Gastrocnemius medialis (tissue), 4 donors: ENCODE results near the gene NTRK3. TPM values are rescaled to one million over a fixed set of nuclear protein-coding genes. Genes with fewer than 3 reads are reported as not detected.

Source experiments
- ATAC-seq, 2 donors: fragments of 150-250 bp; one replicate each; pipeline ENCODE4 v1.9.1; 2016
- DNase-seq, 2 donors: peaks; one replicate each; pipeline ENCODE4 v3.0.0-alpha.2; 2019
- H3K27ac ChIP-seq, 4 donors: fragments of 200-600 bp; sonication (generic); 1 replicate in 1 of 4; 2 replicates in 3 of 4; pipeline ENCODE4 v1.5.1; 2016 to 2018; ENCODE audit warnings: mild to moderate bottlenecking in 2 of 4, moderate library complexity in 1 of 4
- H3K27me3 ChIP-seq, 3 donors: fragments of 200-600 bp; sonication (generic) in 2 of 3; 1 replicate in 1 of 3; 2 replicates in 2 of 3; pipeline versions ENCODE4 v1.5.1 to v1.6.0; 2016 to 2019; ENCODE audit warnings: mild to moderate bottlenecking in 1 of 3, moderate library complexity in 1 of 3
- H3K36me3 ChIP-seq, 2 donors: fragments of 200-600 bp; sonication (generic) in 1 of 2; one replicate each; pipeline ENCODE4 v1.5.1; 2017 to 2018
- H3K4me1 ChIP-seq, 2 donors: fragments of 200-600 bp; sonication (generic) in 1 of 2; one replicate each; pipeline ENCODE4 v1.5.1; 2016 to 2017; ENCODE audit warnings: mild to moderate bottlenecking in 2 of 2
- H3K4me3 ChIP-seq, 4 donors: fragments of 200-600 bp; sonication (generic) in 3 of 4; 1 replicate in 1 of 4; 2 replicates in 3 of 4; pipeline ENCODE4 v1.5.1; 2016 to 2019; ENCODE audit warnings: mild to moderate bottlenecking in 2 of 4
- H3K9me3 ChIP-seq, 3 donors: fragments of 200-600 bp; sonication (generic) in 2 of 3; 1 replicate in 1 of 3; 2 replicates in 2 of 3; pipeline ENCODE4 v1.5.1; 2016 to 2019
- POLR2A ChIP-seq, 2 donors: fragments of 450-650 bp; IDR thresholded peaks; one replicate each; pipeline ENCODE4 v1.6.1; 2017; ENCODE audit warnings: antibody characterized with exemption in 2 of 2, mild to moderate bottlenecking in 2 of 2, moderate library complexity in 2 of 2
- in situ Hi-C, 4 donors: fragments of 200-750 bp; cut with MboI; loops; one replicate each; pipeline versions ENCODE4 v1.15.0 to v1.8.0; 2017; ENCODE audit warnings: low sequenced_read_pairs in 4 of 4
- intact Hi-C: fragments of 100-400 bp; cut with DNase I; formaldehyde crosslinking; loops from one replicate; pipeline ENCODE4 v1.15.1; 2023; ENCODE audit warnings: low total_unique reads
- total RNA-seq, 4 donors: library from RNA; depleted of rRNA; stranded (reverse); fragments of >200 nt; gene quantifications; one replicate each; pipeline versions ENCODE4 v1.1.0 to v1.2.3, GENCODE V29; 2016
- TF ChIP-seq, protein P1 (sequence below), 5 experiments: fragments of 450-650 bp in 3 of 5; fragments of 200-600 bp in 2 of 5; sonication (generic) in 2 of 5; IDR thresholded peaks in 4 of 5; conservative IDR thresholded peaks in 1 of 5; 1 replicate in 4 of 5; 2 replicates in 1 of 5; pipeline ENCODE4 v1.5.1; 2016 to 2019; ENCODE audit warnings: antibody characterized with exemption in 5 of 5, mild to moderate bottlenecking in 3 of 5, moderate library complexity in 3 of 5

NTRK3 gene
- total RNA-seq, 4 donors from 2014 or later = 0.61 to 2.7 (median 0.77) TPM

DNA sequence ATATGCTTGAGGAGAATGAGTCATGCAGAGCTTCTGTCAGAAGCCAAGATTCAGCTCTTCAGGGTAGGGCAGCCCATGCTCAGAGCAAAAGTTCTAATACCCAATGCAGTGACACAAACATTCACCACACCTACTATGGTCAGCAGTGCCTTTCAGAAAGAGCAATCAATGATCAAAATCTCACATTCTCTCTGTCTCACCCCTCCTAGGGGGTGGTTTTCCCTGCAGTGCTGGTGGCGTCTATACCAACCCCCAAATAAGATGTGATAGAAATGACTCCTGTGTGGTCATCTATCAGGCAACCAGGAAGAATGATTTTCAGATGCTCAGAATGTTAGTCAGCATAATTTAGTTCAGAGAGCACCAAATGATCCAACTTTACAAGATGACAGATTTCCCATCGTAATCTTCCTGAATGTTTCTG is 385.3 kb downstream of the NTRK3 start:
- Histone ChIP-seq H3K27me3 (no peaks in the 10 kb centered on the region), H3K4me3 (no peak overlapping the region), H3K9me3 (no peaks in the 10 kb centered on the region), H3K36me3 (no peaks in the 10 kb centered on the region), H3K27ac (no peak overlapping the region), H3K4me1 (no peaks in the 10 kb centered on the region)
- DNase-seq (no peak), ATAC-seq (no peak)
- intact Hi-C loops (no loop called here), in situ Hi-C loops (no loop called here)
- TF ChIP-seq, protein P1, sequence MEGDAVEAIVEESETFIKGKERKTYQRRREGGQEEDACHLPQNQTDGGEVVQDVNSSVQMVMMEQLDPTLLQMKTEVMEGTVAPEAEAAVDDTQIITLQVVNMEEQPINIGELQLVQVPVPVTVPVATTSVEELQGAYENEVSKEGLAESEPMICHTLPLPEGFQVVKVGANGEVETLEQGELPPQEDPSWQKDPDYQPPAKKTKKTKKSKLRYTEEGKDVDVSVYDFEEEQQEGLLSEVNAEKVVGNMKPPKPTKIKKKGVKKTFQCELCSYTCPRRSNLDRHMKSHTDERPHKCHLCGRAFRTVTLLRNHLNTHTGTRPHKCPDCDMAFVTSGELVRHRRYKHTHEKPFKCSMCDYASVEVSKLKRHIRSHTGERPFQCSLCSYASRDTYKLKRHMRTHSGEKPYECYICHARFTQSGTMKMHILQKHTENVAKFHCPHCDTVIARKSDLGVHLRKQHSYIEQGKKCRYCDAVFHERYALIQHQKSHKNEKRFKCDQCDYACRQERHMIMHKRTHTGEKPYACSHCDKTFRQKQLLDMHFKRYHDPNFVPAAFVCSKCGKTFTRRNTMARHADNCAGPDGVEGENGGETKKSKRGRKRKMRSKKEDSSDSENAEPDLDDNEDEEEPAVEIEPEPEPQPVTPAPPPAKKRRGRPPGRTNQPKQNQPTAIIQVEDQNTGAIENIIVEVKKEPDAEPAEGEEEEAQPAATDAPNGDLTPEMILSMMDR (IDR thresholded peaks at IDR 0.05 in 4 of 5, conservative IDR thresholded peaks at IDR 0.05 in 1 of 5) = no peak
- no peak for TF ChIP-seq POLR2A (IDR thresholded peaks at IDR 0.05)

DNA sequence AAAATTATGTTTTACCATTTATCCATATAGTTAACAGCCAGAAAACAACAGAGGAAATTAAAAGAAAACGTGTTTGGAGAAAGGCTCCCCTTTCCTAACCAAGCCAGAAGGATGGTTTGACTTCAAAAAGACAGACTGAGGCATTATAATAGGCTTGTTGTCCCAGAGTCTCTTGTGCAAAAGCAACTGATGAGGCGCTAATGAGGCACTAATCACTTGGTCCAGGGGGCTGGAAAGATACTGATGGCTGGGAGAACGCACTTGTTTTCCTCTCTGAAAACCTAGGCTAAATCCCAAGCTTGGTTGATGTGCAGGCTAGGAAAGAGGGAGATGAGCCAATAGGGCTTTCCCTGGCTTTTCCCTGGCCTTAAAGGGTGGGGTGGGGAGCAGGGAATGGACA is 389.6 kb downstream of the NTRK3 start:
- H3K4me3 ChIP-seq = no peak overlapping the region
- H3K36me3 ChIP-seq = no peaks in the 10 kb centered on the region
- TF ChIP-seq, protein P1 (IDR thresholded peaks at IDR 0.05 in 4 of 5, conservative IDR thresholded peaks at IDR 0.05 in 1 of 5) = no peak
- TF ChIP-seq POLR2A (IDR thresholded peaks at IDR 0.05) = no peak
- no peaks in the 10 kb centered on the region for H3K9me3 ChIP-seq
- no peaks in the 10 kb centered on the region for H3K4me1 ChIP-seq
- no peaks in the 10 kb centered on the region for H3K27me3 ChIP-seq
- no peak overlapping the region for H3K27ac ChIP-seq
- intact Hi-C loops = no loop called here
- in situ Hi-C loops = no loop called here
- no peak for ATAC-seq
- no peak for DNase-seq

DNA sequence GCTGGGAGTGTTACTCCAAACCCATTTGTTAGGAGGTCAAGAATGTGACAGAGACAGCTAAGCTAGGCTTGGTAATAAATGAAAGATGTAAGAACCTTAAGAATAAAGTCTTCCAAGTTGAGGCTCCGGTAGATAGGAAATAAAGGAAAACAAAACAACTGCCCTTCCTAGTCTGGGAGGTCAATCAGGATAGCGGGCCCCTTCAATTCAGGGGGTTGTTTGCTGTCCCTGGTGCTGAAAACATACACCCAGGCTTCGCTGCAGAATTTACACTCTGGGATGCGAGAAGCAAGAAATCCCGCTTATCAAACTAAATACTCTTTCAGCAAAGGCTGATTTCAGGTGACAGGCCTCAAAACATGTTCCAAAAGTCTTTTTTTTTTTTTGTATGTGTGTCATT is 393.4 kb downstream of the NTRK3 start:
- no peak for DNase-seq
- in situ Hi-C loops = no loop called here

DNA sequence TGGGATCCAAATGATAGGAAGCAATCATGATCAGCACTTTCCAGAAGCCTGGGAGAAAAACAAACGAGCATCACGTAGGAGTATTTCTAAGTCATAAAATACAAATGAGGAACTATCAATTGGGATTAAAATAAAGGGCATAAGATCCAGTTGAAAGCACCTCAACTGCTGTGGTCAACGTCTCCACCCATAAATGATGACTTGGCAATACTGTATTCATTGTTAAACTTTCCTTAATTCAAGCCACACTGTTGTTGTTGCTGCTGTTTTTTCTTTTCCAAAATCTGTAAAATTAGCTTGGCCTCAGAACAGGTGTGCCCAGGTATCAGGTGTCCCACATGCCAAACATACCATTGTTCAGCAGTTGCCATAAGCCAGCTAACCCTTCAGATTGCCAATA is 395.8 kb downstream of the NTRK3 start:
- Histone ChIP-seq H3K27ac (no peak overlapping the region), H3K36me3 (no peaks in the 10 kb centered on the region), H3K27me3 (no peaks in the 10 kb centered on the region), H3K9me3 (no peaks in the 10 kb centered on the region), H3K4me3 (no peak overlapping the region), H3K4me1 (no peaks in the 10 kb centered on the region)
- TF ChIP-seq, protein P1 (IDR thresholded peaks at IDR 0.05 in 4 of 5, conservative IDR thresholded peaks at IDR 0.05 in 1 of 5) = no peak
- no peak for TF ChIP-seq POLR2A (IDR thresholded peaks at IDR 0.05)
- intact Hi-C loops (no loop called here), in situ Hi-C loops (no loop called here)
- DNase-seq = no peak
- ATAC-seq = no peak

More for the DNA sequence above, 393.4 kb downstream of the NTRK3 start:
- Histone ChIP-seq H3K9me3 (no peaks in the 10 kb centered on the region), H3K27ac (no peak overlapping the region), H3K4me3 (no peak overlapping the region), H3K4me1 (no peaks in the 10 kb centered on the region), H3K27me3 (no peaks in the 10 kb centered on the region), H3K36me3 (no peaks in the 10 kb centered on the region)
- no peak for ATAC-seq
- TF ChIP-seq, protein P1 (IDR thresholded peaks at IDR 0.05 in 4 of 5, conservative IDR thresholded peaks at IDR 0.05 in 1 of 5) = no peak
- no peak for TF ChIP-seq POLR2A (IDR thresholded peaks at IDR 0.05)
- intact Hi-C loops = no loop called here

DNA sequence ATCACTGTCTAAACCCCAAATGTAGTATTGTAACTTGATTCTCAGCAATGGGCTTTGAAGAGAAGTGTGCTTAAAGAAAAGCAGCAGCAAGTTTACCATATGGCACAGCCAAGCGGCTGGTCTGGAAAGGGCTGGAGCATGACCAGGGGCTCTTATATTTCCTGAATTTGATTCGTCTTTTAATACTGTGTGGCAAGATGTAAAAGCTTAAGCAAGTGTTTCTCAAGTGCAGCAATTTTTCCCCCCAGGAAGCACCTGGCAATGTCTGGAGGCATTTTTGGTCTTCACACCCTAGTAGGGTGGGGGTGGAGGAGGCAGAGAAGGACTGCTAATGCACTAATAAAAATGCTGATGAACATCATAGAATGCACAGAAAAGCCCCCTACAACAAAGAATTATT is 397.9 kb downstream of the NTRK3 start:
- no peaks in the 10 kb centered on the region for H3K27me3 ChIP-seq
- no peaks in the 10 kb centered on the region for H3K9me3 ChIP-seq
- no peak for ATAC-seq
- no peak overlapping the region for H3K27ac ChIP-seq
- in situ Hi-C loops (loop anchor here in 1 of 4 donors (10.0 kb wide), 1 partner anchor 56 kb away; no protein-coding TSS in a partner anchor), intact Hi-C loops (no loop called here)
- H3K36me3 ChIP-seq = no peaks in the 10 kb centered on the region
- TF ChIP-seq POLR2A (IDR thresholded peaks at IDR 0.05) = no peak
- TF ChIP-seq, protein P1 (IDR thresholded peaks at IDR 0.05 in 4 of 5, conservative IDR thresholded peaks at IDR 0.05 in 1 of 5) = no peak
- DNase-seq = no peak
- no peaks in the 10 kb centered on the region for H3K4me1 ChIP-seq
- H3K4me3 ChIP-seq = no peak overlapping the region
